ENCODE measurements around the gene SH2D6. TPM values are rescaled to one million over a fixed set of nuclear protein-coding genes. Genes with fewer than 3 reads are reported as not detected.
A peak's percentile ranks its signal among the peaks of the same experiment; 100 is the strongest.

The SH2D6 gene
- total and polyA plus RNA-seq, 2 donors (not counting 1 experiment from before 2014, with no cell fraction given): 0.27 to 1.6 TPM

GRCh38 chr2:85410584-85411404 is 7.7 kb upstream of the SH2D6 start:
- Mint-ChIP-seq H3K4me1 (peaks cover 73% of the 10 kb centered on the region), H3K27me3 (no peaks in the 10 kb centered on the region), H3K9me3 (ENCODE audit: insufficient read depth) (no peaks in the 10 kb centered on the region), H3K27ac (peak overlapping the region; percentile 91), H3K4me3 (peak overlapping the region; percentile 90)
- Histone ChIP-seq H3K4me2 (replicated peaks; ENCODE audit: low read depth, low read length, poor library complexity, severe bottlenecking) (peak overlapping the region; percentile 78), H2AFZ (ENCODE audit: insufficient read depth, low read depth, low read length, poor library complexity, severe bottlenecking) (peak overlapping the region; percentile 67), H3K9ac (ENCODE audit: low read length) (peak overlapping the region; percentile 65), H3K4me1 (ENCODE audit: control insufficient read depth in 2 of 2, insufficient read depth in 2 of 2, low read length in 2 of 2) (peaks cover 65 to 76% of the 10 kb centered on the region in 2 donors), H4K20me1 (ENCODE audit: control insufficient read depth, insufficient read depth, low read length, poor library complexity, severe bottlenecking) (peaks cover 10% of the 10 kb centered on the region), H3K36me3 (replicated peaks in 1 of 2; ENCODE audit: control extremely low read depth in 1 of 2, control insufficient read depth in 1 of 2, extremely low read depth in 1 of 2, insufficient read depth in 2 of 2, low read length in 1 of 2) (no peaks in the 10 kb centered on the region), H3K79me2 (ENCODE audit: control insufficient read depth, insufficient read depth, low read length) (peaks cover 53% of the 10 kb centered on the region), H3K27ac (ENCODE audit: low read length in 2 of 2) (peak overlapping the region; percentile 48 to 84), H3K4me3 (ENCODE audit: control extremely low read depth in 1 of 5, extremely low read depth in 1 of 5, insufficient read depth in 1 of 5, low read depth in 2 of 5, low read length in 4 of 5) (peak overlapping the region in 3 of 5 experiments; percentile 57 to 75 (median 67)), H3K27me3 (replicated peaks in 1 of 4; ENCODE audit: control extremely low read depth in 1 of 4, control insufficient read depth in 3 of 4, insufficient read depth in 4 of 4, low read length in 3 of 4) (no peaks in the 10 kb centered on the region), H3K9me3 (ENCODE audit: control extremely low read depth in 1 of 3, control insufficient read depth in 2 of 3, insufficient read depth in 1 of 3, low read length in 2 of 3) (no peaks in the 10 kb centered on the region)
- WGBS (ENCODE audit: insufficient coverage): 82% methylated on average over 12 of the region's 13 CpGs
- DNase-seq: no peak
- TF ChIP-seq EZH2 (IDR thresholded peaks at IDR 0.05; ENCODE audit: borderline replicate concordance, insufficient read depth, low read depth, low read length, poor library complexity, severe bottlenecking): no peak
- TF ChIP-seq, protein P1, sequence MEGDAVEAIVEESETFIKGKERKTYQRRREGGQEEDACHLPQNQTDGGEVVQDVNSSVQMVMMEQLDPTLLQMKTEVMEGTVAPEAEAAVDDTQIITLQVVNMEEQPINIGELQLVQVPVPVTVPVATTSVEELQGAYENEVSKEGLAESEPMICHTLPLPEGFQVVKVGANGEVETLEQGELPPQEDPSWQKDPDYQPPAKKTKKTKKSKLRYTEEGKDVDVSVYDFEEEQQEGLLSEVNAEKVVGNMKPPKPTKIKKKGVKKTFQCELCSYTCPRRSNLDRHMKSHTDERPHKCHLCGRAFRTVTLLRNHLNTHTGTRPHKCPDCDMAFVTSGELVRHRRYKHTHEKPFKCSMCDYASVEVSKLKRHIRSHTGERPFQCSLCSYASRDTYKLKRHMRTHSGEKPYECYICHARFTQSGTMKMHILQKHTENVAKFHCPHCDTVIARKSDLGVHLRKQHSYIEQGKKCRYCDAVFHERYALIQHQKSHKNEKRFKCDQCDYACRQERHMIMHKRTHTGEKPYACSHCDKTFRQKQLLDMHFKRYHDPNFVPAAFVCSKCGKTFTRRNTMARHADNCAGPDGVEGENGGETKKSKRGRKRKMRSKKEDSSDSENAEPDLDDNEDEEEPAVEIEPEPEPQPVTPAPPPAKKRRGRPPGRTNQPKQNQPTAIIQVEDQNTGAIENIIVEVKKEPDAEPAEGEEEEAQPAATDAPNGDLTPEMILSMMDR (IDR thresholded peaks at IDR 0.05): no peak
- ATAC-seq (ENCODE audit: low read depth): no peak
- POLR2A ChIA-PET: interaction anchor here (0.5 to 0.7 kb wide), 2 partner anchors 50 to 139 kb away, joined by 3 to 6 read pairs; no protein-coding TSS in a partner anchor
- CTCF ChIA-PET: interaction anchor here (1.1 to 1.2 kb wide), 2 partner anchors 9 to 142 kb away, joined by 3 read pairs; no protein-coding TSS in a partner anchor
- intact Hi-C loops (cut with micrococcal nuclease): loop anchor here (1.0 to 5.0 kb wide), 4 partner anchors 8 to 83 kb away; partner anchors contain the start of genes ELMOD3, RETSAT, SH2D6 and TGOLN2

GRCh38 chr2:85411405-85411748 is 7.1 kb upstream of the SH2D6 start:
- ChIA-PET POLR2A (no interaction called here), CTCF (interaction anchor here (1.1 to 1.2 kb wide), 2 partner anchors 9 to 141 kb away, joined by 3 read pairs; no protein-coding TSS in a partner anchor)
- ATAC-seq (ENCODE audit: low read depth) (no peak), DNase-seq (no peak)
- Mint-ChIP-seq H3K27me3 (no peaks in the 10 kb centered on the region), H3K4me3 (peak overlapping the region; percentile 46), H3K27ac (peak overlapping the region; percentile 75), H3K9me3 (ENCODE audit: insufficient read depth) (no peaks in the 10 kb centered on the region), H3K4me1 (peaks cover 68% of the 10 kb centered on the region)
- Histone ChIP-seq H3K36me3 (replicated peaks in 1 of 2; ENCODE audit: control extremely low read depth in 1 of 2, control insufficient read depth in 1 of 2, extremely low read depth in 1 of 2, insufficient read depth in 2 of 2, low read length in 1 of 2) (no peaks in the 10 kb centered on the region), H2AFZ (ENCODE audit: insufficient read depth, low read depth, low read length, poor library complexity, severe bottlenecking) (no peak overlapping the region), H3K27ac (ENCODE audit: low read length in 2 of 2) (no peak overlapping the region), H3K4me3 (ENCODE audit: control extremely low read depth in 1 of 5, extremely low read depth in 1 of 5, insufficient read depth in 1 of 5, low read depth in 2 of 5, low read length in 4 of 5) (no peak overlapping the region), H3K9ac (ENCODE audit: low read length) (no peak overlapping the region), H3K4me1 (ENCODE audit: control insufficient read depth in 2 of 2, insufficient read depth in 2 of 2, low read length in 2 of 2) (peaks cover 59 to 71% of the 10 kb centered on the region in 2 donors), H3K27me3 (replicated peaks in 1 of 4; ENCODE audit: control extremely low read depth in 1 of 4, control insufficient read depth in 3 of 4, insufficient read depth in 4 of 4, low read length in 3 of 4) (no peaks in the 10 kb centered on the region), H3K4me2 (replicated peaks; ENCODE audit: low read depth, low read length, poor library complexity, severe bottlenecking) (no peak overlapping the region), H3K9me3 (ENCODE audit: control extremely low read depth in 1 of 3, control insufficient read depth in 2 of 3, insufficient read depth in 1 of 3, low read length in 2 of 3) (no peaks in the 10 kb centered on the region), H4K20me1 (ENCODE audit: control insufficient read depth, insufficient read depth, low read length, poor library complexity, severe bottlenecking) (peaks cover 10% of the 10 kb centered on the region), H3K79me2 (ENCODE audit: control insufficient read depth, insufficient read depth, low read length) (peaks cover 47% of the 10 kb centered on the region)
- intact Hi-C loops (cut with micrococcal nuclease): loop anchor here (5.0 kb wide), 1 partner anchor 84 kb away; the partner anchor contains the start of gene TGOLN2
- no peak for TF ChIP-seq EZH2 (IDR thresholded peaks at IDR 0.05; ENCODE audit: borderline replicate concordance, insufficient read depth, low read depth, low read length, poor library complexity, severe bottlenecking)
- TF ChIP-seq, protein P1 (IDR thresholded peaks at IDR 0.05): no peak
- 92% methylated on average over 5 of the region's 5 CpGs for WGBS (ENCODE audit: insufficient coverage)

All from B cell (primary cell).